ENCODE measurements around the gene CEACAM19. TPM values are rescaled to one million over a fixed set of nuclear protein-coding genes. Genes with fewer than 3 reads are reported as not detected.
A peak's percentile ranks its signal among the peaks of the same experiment; 100 is the strongest.

The CEACAM19 gene
- total and polyA plus RNA-seq, 2 donors (not counting 3 experiments of a cell fraction or from before 2014, with no cell fraction given): 9.9 to 14.5 TPM

GRCh38 chr19:44675521-44675920 is 4.2 kb downstream of the CEACAM19 start:
- no peak overlapping the region for H2AFZ ChIP-seq (ENCODE audit: low read depth, low read length)
- peaks cover 8% of the 10 kb centered on the region for H3K4me1 ChIP-seq (ENCODE audit: control insufficient read depth, extremely low read depth, insufficient read depth, low read length)
- H3K27ac ChIP-seq (ENCODE audit: insufficient read depth, low read depth, low read length): no peak overlapping the region
- DNase-seq (ENCODE audit: low read depth, low spot score) (no peak), FAIRE-seq (no peak)
- H4K20me1 ChIP-seq (replicated peaks; ENCODE audit: control insufficient read depth, extremely low read depth, insufficient read depth, low read length): no peaks in the 10 kb centered on the region
- POLR2A ChIA-PET: no interaction called here
- H3K4me2 ChIP-seq (ENCODE audit: insufficient read depth, low read length): no peak overlapping the region
- intact Hi-C loops (cut with micrococcal nuclease): no loop called here
- peak; percentile 23 for TF ChIP-seq POLR2A (IDR thresholded peaks at IDR 0.05; ENCODE audit: low read depth, low read length)
- TF ChIP-seq, protein P1, sequence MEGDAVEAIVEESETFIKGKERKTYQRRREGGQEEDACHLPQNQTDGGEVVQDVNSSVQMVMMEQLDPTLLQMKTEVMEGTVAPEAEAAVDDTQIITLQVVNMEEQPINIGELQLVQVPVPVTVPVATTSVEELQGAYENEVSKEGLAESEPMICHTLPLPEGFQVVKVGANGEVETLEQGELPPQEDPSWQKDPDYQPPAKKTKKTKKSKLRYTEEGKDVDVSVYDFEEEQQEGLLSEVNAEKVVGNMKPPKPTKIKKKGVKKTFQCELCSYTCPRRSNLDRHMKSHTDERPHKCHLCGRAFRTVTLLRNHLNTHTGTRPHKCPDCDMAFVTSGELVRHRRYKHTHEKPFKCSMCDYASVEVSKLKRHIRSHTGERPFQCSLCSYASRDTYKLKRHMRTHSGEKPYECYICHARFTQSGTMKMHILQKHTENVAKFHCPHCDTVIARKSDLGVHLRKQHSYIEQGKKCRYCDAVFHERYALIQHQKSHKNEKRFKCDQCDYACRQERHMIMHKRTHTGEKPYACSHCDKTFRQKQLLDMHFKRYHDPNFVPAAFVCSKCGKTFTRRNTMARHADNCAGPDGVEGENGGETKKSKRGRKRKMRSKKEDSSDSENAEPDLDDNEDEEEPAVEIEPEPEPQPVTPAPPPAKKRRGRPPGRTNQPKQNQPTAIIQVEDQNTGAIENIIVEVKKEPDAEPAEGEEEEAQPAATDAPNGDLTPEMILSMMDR (IDR thresholded peaks at IDR 0.05; ENCODE audit: extremely low read depth in 1 of 2, insufficient read depth in 1 of 2, low read depth in 1 of 2, low read length in 2 of 2): no peak
- H3K4me3 ChIP-seq (replicated peaks in 1 of 3; ENCODE audit: insufficient read depth in 1 of 3, low read depth in 1 of 3, low read length in 3 of 3): no peak overlapping the region
- CTCF ChIA-PET: interaction anchor here (1.1 to 1.5 kb wide), 2 partner anchors 95 to 105 kb away, joined by 4 to 5 read pairs; no protein-coding TSS in a partner anchor
- no peaks in the 10 kb centered on the region for H3K79me2 ChIP-seq (ENCODE audit: control insufficient read depth, insufficient read depth, low read length)
- no TSS peak for BruUV-seq (replicated peaks)
- no peaks in the 10 kb centered on the region for H3K9me1 ChIP-seq (replicated peaks; ENCODE audit: control insufficient read depth, extremely low read depth, insufficient read depth, low read length)
- H3K9ac ChIP-seq (replicated peaks; ENCODE audit: extremely low read depth, insufficient read depth, low read length): no peak overlapping the region
- H3K36me3 ChIP-seq (ENCODE audit: control insufficient read depth in 2 of 2, extremely low read depth in 1 of 2, insufficient read depth in 2 of 2, low read length in 2 of 2): no peaks in the 10 kb centered on the region
- no peaks in the 10 kb centered on the region for H3K9me3 ChIP-seq (replicated peaks; ENCODE audit: control insufficient read depth, insufficient read depth, low read length)
- dilution Hi-C loops (cut with MboI; ENCODE audit: extremely low pct_ligation_motif_present, low sequenced_read_pairs): no loop called here
- no peaks in the 10 kb centered on the region for H3K27me3 ChIP-seq (ENCODE audit: control insufficient read depth in 2 of 2, insufficient read depth in 2 of 2, low read length in 2 of 2)

- Histone ChIP-seq H2AFZ (ENCODE audit: low read depth, low read length) (no peak overlapping the region), H3K4me1 (ENCODE audit: control insufficient read depth, extremely low read depth, insufficient read depth, low read length) (peaks cover 8% of the 10 kb centered on the region), H3K79me2 (ENCODE audit: control insufficient read depth, insufficient read depth, low read length) (no peaks in the 10 kb centered on the region), H3K4me2 (ENCODE audit: insufficient read depth, low read length) (no peak overlapping the region), H3K9ac (replicated peaks; ENCODE audit: extremely low read depth, insufficient read depth, low read length) (no peak overlapping the region), H3K27me3 (ENCODE audit: control insufficient read depth in 2 of 2, insufficient read depth in 2 of 2, low read length in 2 of 2) (no peaks in the 10 kb centered on the region), H3K9me3 (replicated peaks; ENCODE audit: control insufficient read depth, insufficient read depth, low read length) (no peaks in the 10 kb centered on the region), H3K9me1 (replicated peaks; ENCODE audit: control insufficient read depth, extremely low read depth, insufficient read depth, low read length) (no peaks in the 10 kb centered on the region), H3K4me3 (replicated peaks in 1 of 3; ENCODE audit: insufficient read depth in 1 of 3, low read depth in 1 of 3, low read length in 3 of 3) (no peak overlapping the region), H3K36me3 (ENCODE audit: control insufficient read depth in 2 of 2, extremely low read depth in 1 of 2, insufficient read depth in 2 of 2, low read length in 2 of 2) (peaks cover 0 to 2% of the 10 kb centered on the region in 2 experiments), H3K27ac (ENCODE audit: insufficient read depth, low read depth, low read length) (peak overlapping the region; percentile 37), H4K20me1 (replicated peaks; ENCODE audit: control insufficient read depth, extremely low read depth, insufficient read depth, low read length) (no peaks in the 10 kb centered on the region)
- no TSS peak for BruUV-seq (replicated peaks)
- dilution Hi-C loops (cut with MboI; ENCODE audit: extremely low pct_ligation_motif_present, low sequenced_read_pairs) (no loop called here), intact Hi-C loops (cut with micrococcal nuclease) (no loop called here)
- DNase-seq (ENCODE audit: low read depth, low spot score) (peak; percentile 57), FAIRE-seq (peak; percentile 96)
- TF ChIP-seq FOS (IDR thresholded peaks at IDR 0.05; ENCODE audit: borderline replicate concordance, insufficient read depth, low read length) (no peak), POLR2AphosphoS5 (IDR thresholded peaks at IDR 0.05; ENCODE audit: insufficient read depth, low read depth, low read length) (no peak), MYC (IDR thresholded peaks at IDR 0.05; ENCODE audit: low read depth, low read length) (no peak), GATA2 (IDR thresholded peaks at IDR 0.05; ENCODE audit: insufficient read depth, insufficient read length, low read depth, low read length) (peak; percentile 64), POLR2A (IDR thresholded peaks at IDR 0.05; ENCODE audit: low read depth, low read length) (no peak), EZH2 (IDR thresholded peaks at IDR 0.05; ENCODE audit: borderline replicate concordance, low read depth, low read length, severe bottlenecking) (no peak), JUN (IDR thresholded peaks at IDR 0.05; ENCODE audit: borderline replicate concordance, insufficient read depth, insufficient read length, low read depth) (peak; percentile 38)
- TF ChIP-seq, protein P1 (IDR thresholded peaks at IDR 0.05; ENCODE audit: extremely low read depth in 1 of 2, insufficient read depth in 1 of 2, low read depth in 1 of 2, low read length in 2 of 2): no peak
- TF ChIP-seq, protein P2, sequence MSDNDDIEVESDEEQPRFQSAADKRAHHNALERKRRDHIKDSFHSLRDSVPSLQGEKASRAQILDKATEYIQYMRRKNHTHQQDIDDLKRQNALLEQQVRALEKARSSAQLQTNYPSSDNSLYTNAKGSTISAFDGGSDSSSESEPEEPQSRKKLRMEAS (IDR thresholded peaks at IDR 0.05; ENCODE audit: insufficient read depth, insufficient read length): no peak
- CTCF ChIA-PET: interaction anchor here (1.6 to 1.8 kb wide), 3 partner anchors 20 to 106 kb away, joined by 4 to 8 read pairs (median 8); no protein-coding TSS in a partner anchor
- POLR2A ChIA-PET: no interaction called here
Measured at GRCh38 chr19:44677019-44677811, 5.9 kb downstream of the CEACAM19 start.
